ENCODE results near the gene PDE4D.
"Not testable (repeated sequence)": the region's sequence is repeated elsewhere in the genome, so short reads cannot be mapped to it uniquely, and the experiment has no call there.

PDE4D gene

DNA sequence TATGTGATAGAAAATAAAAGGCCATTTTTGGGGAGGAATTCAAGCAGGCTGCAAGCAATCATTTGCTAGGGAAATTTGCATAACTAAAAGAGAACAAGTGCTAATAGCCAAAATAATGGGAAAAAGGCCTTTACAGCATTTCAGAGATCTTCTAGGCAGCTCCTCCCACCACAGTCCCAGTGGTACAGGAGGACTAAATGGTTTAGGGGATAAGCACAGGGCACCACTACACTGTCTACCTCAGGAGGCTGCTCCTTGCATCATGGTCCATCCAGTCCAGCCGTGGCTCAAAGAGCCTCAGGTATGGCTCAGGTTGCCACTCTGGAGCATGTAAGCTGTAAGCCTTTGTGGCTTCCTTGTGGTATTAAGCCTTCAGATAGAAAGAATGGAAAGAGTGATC lies 485.6 kb downstream of the PDE4D start:
- H3K4me3 ChIP-seq (ENCODE audit: low read length), result no peak overlapping the region
- TF ChIP-seq, protein P1, sequence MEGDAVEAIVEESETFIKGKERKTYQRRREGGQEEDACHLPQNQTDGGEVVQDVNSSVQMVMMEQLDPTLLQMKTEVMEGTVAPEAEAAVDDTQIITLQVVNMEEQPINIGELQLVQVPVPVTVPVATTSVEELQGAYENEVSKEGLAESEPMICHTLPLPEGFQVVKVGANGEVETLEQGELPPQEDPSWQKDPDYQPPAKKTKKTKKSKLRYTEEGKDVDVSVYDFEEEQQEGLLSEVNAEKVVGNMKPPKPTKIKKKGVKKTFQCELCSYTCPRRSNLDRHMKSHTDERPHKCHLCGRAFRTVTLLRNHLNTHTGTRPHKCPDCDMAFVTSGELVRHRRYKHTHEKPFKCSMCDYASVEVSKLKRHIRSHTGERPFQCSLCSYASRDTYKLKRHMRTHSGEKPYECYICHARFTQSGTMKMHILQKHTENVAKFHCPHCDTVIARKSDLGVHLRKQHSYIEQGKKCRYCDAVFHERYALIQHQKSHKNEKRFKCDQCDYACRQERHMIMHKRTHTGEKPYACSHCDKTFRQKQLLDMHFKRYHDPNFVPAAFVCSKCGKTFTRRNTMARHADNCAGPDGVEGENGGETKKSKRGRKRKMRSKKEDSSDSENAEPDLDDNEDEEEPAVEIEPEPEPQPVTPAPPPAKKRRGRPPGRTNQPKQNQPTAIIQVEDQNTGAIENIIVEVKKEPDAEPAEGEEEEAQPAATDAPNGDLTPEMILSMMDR (conservative IDR thresholded peaks at IDR 0.05; ENCODE audit: low read length), result no peak
- no peak for DNase-seq (ENCODE audit: low read depth)

DNA sequence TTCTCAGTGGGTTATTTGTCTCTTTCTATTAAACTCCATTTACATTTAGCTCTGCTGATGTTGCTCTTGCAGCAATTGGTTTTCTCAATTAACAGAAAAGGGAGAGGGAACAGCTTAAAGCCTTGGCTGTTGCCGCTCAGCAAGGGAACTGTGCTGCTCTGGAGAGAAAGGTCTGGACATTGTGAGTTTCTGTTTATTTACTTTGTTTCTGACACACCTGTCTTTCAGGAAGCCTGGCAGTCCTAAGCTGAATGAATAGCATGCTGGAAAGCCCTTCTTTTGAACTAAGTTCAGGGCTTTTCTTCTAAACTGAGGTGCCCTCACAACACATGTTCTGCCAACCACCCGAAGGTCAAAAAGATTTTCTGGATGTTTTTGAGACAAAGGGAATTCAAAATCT lies 491.9 kb downstream of the PDE4D start:
- TF ChIP-seq, protein P1 (conservative IDR thresholded peaks at IDR 0.05; ENCODE audit: low read length), result no peak
- no peak for DNase-seq (ENCODE audit: low read depth)
- no peak overlapping the region for H3K4me3 ChIP-seq (ENCODE audit: low read length)

DNA sequence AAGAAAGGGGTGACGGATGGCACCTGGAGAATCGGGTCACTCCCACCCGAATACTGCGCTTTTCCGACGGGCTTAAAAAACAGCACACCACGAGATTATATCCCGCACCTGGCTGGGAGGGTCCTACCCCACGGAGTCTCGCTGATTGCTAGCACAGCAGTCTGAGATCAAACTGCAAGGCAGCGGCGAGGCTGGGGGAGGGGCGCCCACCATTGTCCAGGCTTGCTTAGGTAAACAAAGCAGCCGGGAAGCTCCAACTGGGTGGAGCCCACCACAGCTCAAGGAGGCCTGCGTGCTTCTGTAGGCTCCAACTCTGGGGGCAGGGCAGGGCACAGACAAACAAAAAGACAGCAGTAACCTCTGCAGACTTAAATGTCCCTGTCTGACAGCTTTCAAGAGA lies 498.6 kb downstream of the PDE4D start:
- not testable (repeated sequence) for DNase-seq (ENCODE audit: low read depth); H3K4me3 ChIP-seq (ENCODE audit: low read length)

DNA sequence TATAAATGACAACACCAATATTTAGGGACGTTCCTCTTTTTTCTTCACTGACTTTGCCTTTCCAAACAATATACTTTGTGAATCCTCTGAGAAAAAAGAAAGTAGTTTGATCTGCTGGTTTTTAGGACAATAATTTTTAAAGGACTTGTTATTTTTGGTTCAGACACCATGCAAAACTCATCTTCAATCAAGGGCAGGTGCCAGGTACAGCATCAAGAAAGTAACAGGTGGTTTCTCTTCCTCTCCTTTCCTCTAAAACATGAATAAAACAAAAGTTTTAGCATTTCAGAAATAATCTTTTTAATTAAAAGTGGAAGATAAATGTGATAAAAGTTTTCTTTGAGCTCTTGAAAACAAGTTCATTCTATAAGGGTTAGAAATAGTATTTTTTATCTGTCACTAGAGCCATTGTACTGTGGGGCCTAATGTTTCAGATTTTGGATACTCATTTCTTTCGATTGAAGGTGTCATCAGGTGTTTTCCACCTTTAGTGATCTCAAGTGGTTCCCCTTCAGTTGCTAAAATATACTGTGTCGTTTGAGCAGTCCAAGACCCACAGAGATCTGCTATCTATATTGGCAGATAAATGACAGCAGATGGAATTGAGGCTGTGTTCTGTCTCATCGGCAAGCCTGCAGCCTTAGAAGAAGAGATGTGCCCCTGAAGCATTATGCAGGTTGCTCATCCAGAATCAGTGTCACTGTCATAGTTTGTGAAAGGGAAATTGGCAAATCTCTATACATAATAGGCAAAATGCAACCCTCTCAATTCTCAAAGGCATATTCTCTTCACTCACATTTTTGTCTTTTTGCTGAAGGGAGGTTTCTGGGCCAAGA lies 499.7 kb downstream of the PDE4D start:
- H3K4me3 ChIP-seq (ENCODE audit: low read length), result no peak overlapping the region
- TF ChIP-seq, protein P1 (conservative IDR thresholded peaks at IDR 0.05; ENCODE audit: low read length), result no peak
- no peak for DNase-seq (ENCODE audit: low read depth)

DNA sequence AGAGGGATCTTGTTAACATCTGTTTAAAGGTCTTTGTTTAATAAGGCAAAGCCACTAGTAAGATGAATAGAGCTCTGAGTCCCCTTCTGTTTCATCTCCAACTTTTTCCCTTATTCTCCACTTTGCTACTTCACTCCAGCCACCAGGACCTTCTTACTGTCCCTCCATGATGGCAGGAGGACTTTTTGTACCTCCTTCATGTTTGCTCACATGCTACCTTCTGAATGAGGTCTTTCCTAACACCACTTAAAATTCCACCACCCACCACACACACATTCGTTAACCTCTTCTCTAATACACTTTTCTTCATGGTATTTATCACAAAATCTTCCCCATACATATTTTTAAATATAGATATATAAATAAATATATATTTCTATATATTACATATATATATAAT lies 501.9 kb downstream of the PDE4D start:
- no peak for DNase-seq (ENCODE audit: low read depth)
- H3K4me3 ChIP-seq (ENCODE audit: low read length), result no peak overlapping the region
- TF ChIP-seq, protein P1 (conservative IDR thresholded peaks at IDR 0.05; ENCODE audit: low read length), result no peak

DNA sequence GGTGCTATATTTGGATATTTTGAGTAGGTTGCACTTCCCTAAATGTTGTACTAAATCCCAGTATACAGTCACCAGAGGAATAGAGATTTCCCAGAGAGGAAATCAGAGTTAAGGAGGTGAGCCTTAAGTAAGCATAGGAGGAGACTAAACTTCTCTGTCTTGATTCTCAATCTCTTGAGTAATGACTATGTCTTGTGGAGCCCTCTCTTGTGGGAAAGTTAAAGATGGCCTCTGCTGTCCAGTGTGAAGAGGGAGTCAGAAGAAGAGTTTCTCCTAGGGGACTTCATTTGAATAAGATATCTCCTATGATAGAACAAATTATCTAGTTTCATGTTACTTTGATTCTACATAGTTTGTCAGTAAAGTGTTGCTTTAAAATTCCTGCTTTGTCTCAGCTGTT lies 502.5 kb downstream of the PDE4D start:
- TF ChIP-seq, protein P1 (conservative IDR thresholded peaks at IDR 0.05; ENCODE audit: low read length), result no peak
- H3K4me3 ChIP-seq (ENCODE audit: low read length), result no peak overlapping the region
- DNase-seq (ENCODE audit: low read depth), result no peak

DNA sequence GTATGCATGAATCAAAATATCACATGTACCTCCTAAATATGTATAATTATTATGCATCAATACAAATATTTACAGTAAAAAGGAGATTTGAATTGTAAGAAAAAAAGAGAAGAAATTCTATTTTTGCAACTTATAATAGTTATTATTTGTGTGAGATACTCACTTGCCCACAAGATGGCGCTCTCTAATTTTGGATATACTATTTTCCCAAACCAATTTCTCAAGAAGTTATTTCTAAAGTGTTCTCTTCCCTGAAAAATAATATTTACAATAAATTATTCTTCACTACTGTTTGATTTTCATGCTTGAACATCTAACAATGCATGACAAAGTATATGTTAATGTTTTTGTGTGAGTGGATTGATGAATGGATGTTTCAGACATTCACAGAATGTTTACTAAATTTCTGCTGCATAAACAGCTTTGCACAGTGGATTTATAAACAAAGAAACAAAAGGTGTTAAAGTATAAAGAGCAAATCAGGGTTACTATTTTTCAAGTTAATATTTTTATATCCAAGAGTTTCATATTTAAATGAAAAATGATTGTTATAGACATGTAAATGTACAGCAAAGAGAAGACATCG lies 503.4 kb downstream of the PDE4D start:
- TF ChIP-seq, protein P1 (conservative IDR thresholded peaks at IDR 0.05; ENCODE audit: low read length), result peak; percentile 67
- H3K4me3 ChIP-seq (ENCODE audit: low read length), result no peak overlapping the region
- DNase-seq (ENCODE audit: low read depth), result peak; percentile 21

Data from AG10803 (cell line).